Stimulated activated CD4-positive, alpha-beta T cell treated with anti-CD3 and anti-CD28 coated beads, Interleukin-15, amount 100 ng/mL, for 48 hours (primary cell): Measurements from ENCODE around the gene HPDL.

Source experiments
- DNase-seq, 2 donors: peaks; one replicate each; pipeline ENCODE4 v3.0.0-alpha.2; 2020; ENCODE audit warnings: low read depth in 2 of 2

The HPDL gene

DNA sequence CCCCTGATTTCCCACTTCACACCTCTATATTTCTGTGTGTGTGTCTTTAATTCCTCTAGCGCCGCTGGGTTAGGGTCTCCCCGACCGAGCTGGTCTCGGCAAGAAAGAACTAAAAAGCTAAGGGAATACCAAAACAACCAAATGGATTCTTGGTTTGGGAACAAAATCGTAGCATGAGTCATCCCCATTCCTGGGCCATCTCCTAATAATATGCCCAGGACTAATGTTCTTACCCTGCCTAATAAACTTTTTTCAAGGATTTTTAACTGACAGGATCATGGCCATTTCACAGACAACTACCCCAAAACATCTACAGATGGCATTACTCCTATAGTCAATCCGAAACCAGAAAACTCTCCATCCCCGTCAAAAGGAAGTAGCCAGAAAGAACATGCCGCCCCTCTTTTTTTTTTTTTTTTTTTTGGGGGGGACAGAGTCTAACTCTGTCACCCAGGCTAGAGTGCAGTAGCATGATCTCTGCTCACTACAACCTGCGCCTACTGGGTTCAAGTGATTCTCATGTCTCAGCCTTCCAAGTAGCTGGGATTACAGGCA lies 4.1 kb upstream of the HPDL start:
- no peak for DNase-seq

DNA sequence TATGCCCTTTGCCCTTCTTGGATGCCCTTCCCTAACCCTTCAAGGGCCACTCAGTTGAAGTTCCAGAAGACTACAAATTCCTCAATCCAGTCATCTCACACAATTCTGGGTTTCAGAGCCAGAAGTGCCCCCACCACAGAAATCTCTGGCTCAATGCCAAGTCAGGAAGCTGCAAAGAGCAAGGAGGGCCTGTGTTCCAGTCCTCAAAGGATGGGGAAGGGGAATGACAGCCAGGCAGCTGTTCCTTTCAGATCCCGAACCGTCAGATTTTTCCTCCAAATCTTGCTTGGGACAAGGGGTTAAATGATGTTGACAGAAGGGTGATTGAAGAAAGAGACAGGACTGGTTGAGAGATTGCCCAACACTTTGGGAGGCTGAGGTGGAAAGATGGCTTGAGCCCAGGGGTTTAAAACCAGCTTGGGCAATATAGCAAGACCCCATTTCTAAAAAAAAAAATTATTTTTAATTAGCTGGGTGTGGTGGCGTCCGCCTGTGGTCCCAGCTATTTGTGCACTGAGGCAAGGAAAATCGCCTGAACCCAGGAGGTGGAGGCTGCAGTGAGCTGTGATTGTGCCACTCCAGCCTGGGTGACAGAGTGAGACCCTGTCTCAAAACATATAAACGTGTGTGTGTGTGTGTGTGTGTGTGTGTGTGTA lies 716 bp upstream of the HPDL start:
- no peak for DNase-seq

DNA sequence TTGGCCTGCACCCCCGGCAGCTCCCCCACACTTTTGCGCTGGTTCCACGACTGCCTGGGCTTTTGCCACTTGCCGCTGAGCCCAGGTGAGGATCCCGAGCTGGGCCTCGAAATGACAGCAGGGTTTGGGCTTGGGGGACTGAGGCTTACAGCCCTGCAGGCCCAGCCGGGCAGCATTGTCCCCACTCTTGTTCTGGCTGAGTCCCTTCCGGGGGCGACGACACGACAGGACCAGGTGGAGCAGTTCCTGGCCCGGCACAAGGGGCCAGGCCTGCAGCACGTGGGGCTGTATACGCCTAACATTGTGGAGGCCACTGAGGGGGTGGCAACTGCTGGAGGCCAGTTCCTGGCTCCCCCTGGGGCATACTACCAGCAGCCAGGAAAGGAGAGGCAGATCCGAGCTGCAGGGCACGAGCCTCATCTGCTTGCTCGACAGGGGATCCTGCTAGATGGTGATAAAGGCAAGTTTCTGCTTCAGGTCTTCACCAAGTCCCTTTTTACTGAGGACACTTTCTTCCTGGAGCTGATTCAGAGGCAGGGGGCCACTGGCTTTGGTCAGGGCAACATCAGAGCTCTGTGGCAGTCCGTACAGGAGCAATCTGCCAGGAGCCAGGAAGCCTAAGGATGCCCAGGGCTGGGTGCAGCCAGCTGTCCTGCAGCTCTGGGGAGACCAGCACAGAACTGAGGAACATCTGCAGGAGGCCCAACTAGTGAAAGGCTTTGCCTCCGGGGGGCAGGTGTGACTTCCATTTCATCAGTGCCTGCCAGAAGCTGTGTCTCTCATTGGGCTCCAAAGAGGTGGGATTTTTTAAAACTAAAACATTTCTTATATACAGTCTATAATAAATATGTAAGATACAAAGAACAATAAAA lies 1.2 kb downstream of the HPDL start:
- DNase-seq, result no peak

DNA sequence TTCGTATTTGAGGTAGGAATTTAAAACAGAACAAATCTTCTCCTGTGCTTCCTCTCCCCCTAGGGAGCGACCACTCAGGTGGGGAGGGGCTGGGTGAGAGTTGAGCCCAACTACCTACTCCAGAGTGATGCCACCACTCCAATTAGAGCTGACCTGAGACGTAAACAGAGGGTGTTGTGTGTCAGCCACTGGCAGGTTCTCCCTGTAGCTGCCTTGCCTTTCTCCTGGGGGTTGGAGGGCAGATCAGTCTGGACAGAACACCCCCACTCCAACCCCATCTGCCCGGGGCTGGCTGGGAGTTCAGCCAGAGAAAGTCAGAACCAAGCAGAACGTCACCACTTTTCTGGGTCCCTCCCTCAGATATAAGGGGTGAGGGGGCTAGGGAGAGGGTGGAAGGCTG lies 2.0 kb downstream of the HPDL start:
- DNase-seq, result no peak

GRCh38 chr1:45329445-45329844 lies 2.8 kb downstream of the HPDL start:
- DNase-seq, result no peak

DNA sequence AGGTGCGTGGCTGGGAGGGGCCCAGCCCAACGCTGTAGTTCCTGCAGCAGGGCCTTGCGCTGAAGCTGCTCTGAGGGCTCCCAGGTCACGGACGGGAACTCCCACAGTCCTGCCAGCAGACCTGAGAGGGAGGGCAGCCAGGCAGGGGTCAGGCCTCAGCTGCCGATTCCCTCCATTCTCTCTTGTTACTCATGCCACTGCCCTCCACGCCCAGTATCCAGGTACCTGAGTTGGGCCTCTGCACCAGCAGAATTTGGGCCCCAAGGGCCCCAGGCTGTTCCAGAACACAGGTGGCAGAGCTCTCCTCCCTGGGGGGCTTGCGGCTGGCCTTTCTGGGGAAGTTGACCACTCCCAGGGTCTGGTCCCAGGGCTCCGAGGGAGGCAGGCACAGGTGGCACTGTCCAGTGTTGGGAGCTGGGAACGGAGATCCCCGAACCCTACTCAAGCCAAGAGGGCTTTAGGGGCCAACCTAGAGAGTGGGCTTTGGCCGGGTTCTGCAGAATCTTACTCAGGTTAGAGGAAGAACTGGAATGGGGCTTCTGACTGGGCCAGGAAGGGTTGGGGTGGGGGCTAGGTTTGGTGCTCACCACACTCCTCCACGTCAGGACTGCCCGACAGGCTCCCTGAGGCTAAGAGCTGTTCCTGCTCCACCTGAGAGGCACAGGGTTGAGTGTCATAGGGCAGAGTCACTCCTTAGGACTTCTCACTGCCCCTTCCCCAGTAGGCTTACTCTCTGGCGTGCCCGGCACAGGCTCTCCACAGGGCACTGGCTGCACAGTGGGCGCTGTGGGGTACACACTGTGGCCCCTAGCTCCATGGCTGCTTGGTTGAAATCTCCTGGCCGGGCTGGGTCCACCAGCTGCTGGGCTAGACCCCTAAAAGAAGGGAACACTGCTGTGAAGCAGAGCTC lies 5.0 kb downstream of the HPDL start:
- no peak for DNase-seq

DNA sequence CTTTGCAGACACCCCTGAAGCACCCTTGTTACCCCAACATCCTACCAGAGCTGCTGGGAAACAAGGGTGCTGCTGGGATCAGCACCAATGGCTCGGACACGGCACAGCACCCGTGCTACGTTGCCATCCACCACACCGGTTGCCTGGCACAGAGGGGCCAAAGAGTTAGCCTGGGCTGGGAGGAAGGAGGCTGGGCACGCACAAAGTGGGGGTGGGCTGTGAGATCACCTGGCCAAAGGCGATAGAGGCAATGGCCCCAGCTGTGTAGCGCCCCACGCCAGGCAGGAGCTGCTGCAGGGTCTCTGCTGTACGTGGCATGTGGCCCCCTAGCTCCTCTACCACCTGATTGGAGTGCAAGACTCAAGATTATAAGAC lies 5.6 kb downstream of the HPDL start:
- no peak for DNase-seq

DNA sequence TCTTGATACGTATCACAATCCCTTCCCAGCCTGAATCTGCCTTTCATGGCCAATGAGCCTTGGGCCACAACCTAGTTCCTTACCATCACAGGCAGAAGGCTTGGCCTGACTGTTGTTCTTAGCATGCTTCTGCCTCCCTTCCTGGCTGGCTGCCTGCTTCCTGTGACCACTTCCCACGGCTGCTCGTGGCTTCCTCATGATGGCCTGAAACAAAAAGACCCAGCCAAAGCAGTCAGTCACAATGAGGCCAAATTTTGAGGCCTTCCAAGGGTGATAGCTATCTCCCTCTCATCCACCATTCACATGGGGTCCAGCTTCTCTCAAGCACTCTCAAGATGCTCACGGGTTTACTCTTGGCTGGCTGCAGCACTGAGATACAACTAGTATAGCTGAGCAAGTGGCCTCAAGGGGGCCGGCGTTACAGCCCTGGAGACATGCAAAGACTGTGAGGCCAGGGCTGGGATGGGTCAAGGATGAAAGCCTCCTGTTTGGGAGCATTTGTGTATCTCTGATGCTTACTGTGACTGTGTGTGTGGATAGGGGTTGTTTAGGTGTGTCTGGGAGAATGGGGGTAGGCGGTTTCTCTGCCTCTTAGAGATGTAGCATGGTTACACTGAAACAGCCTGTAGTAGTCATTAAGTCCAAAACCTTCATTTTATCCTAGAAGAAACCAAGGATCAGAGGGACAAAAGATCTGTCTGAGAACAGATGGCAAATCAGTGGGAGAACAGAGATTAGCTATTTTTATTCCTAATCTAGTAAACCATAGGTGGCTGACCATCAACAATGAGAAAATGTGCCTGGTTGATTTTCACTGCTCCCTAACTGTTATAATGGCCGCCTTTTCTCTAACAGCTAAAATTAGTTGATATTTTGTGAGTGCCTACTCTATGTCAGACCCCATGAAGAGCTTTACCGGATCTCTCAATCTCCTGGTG lies 7.9 kb downstream of the HPDL start:
- DNase-seq, result no peak

GRCh38 chr1:45335855-45336324 lies 9.2 kb downstream of the HPDL start:
- DNase-seq, result no peak

GRCh38 chr1:45337630-45338325 lies 11.1 kb downstream of the HPDL start:
- no peak for DNase-seq

DNA sequence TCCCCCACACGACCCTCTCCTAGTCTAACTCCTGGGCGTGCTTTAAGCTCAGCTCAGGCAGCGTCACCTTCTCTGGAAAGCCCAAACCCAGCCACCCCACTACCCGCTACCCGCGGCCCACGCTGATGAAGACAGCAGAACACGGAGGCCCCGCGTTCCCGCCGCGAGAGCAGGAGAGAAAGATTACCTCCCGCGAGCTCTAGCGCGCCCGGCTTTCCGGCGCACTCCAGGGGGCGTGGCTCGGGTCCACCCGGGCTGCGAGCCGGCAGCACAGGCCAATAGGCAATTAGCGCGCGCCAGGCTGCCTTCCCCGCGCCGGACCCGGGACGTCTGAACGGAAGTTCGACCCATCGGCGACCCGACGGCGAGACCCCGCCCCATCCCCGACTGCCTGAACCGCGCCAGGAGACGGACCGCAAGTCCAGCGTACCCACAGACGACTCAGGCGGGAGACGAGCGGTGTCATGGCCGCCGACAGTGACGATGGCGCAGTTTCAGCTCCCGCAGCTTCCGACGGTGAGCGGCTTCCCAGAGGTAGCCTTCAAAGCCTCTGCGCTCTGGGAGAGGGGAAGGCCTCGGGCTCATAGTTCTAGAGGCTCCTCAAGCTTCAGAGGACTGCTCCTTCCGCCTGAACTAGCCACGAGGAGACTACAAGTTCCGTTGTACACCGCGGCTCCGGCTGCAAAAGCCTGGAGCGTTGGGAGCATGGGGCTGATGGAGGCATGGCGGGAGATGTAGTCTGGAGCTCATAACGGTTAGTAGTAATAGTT lies 13.3 kb downstream of the HPDL start, which contains the start of the genes MUTYH and TOE1:
MUTYH (minus strand) TSS at position 652 of the 770 bp plus-strand sequence. CDS start 5,935 bp downstream, outside the sequence.
TOE1 (plus strand) TSS at position 382 of the 770 bp plus-strand sequence; CDS start at position 465, 83 bp downstream.
- DNase-seq, result peak; percentile 95 to 97

DNA sequence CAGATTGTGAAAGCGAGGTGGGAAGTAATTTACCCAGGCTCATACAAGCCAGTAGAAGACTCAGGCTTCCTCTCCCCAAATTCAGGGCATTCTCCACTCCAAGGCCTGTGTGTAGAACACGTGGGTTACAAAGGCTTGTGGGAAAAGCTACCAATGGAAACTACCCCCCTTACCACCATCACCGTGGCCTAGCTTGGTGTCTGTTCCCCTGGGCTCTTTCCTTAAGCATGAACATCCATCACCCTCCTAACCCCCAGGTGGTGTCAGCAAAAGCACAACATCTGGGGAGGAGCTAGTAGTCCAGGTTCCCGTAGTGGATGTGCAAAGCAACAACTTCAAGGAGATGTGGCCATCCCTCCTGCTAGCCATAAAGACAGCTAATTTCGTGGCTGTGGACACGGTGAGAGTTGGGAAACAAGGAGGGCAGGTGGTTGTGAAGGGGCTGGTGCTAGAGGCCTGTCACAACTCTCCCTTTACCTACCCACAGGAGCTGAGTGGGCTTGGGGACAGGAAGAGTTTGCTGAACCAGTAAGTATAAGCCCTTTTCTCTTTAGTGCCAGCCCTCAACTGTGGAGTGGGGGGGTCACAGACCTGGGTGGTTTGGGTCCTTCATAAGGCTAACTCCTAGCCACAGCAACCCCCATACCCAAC lies 14.2 kb downstream of the HPDL start:
- no peak for DNase-seq

- DNase-seq, result no peak
Observed at GRCh38 chr1:45344499-45344898, 17.8 kb downstream of the HPDL start.

GRCh38 chr1:45345014-45345413 lies 18.3 kb downstream of the HPDL start:
- no peak for DNase-seq

GRCh38 chr1:45346473-45346872 lies 19.8 kb downstream of the HPDL start:
- DNase-seq, result no peak

- no peak for DNase-seq
Observed at GRCh38 chr1:45348020-45348419, 21.3 kb downstream of the HPDL start.

DNA sequence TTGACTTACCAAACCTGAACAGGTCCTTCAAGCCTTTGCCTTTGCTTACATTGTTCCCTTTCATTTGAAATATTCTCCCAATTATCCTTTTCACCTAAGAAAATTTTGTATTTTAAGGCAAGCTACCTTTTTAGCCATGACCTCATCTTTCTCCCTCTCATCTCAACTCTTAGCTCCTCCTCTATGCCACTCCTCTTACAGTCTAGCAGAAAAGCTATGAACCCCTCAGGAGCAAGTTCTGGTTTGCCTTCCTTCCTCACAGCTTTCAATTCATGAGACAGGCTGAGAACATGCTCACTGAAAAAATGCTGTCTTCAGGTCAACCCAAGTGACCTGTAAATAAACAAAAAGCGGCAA lies 21.9 kb downstream of the HPDL start:
- no peak for DNase-seq

DNA sequence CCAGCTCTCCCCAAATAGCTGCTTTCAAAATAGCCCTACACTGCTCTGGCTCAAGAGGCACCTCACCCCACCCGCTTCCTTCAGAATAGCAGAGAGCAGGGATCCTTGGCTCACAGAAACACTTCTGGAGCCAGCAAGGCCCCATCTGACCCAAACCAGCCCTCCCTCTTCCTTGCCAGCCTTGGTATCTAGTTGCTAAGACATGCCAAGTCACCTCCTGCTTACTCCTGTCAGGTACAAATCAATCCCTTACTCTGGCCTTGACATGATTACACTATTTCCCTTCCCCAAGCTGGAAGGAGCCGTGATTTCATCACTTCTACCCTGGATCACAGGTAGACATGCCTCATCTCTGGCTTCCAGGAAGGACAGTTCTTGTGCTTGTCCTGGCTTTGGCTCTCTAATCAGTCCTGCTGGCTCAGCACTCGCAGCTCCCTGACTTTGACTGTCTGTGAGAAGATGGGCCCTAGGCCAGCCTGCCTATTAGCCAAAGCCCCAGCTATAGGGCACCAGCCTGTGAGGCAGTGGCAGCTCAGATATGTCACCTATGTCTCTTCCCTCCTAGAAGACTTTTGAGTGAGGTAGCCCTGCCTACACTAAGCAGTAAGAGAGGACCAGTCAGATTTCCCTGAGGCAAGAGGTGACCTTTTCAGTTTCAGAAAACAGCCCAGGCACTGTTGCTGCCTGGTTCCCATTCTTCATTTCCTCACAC lies 22.4 kb downstream of the HPDL start:
- DNase-seq, result no peak
